ENCODE results near the gene GAK.

GRCh38 chr4:821181-821591, 110.9 kb downstream of the GAK start:
- TF ChIP-seq CTCF (IDR thresholded peaks at IDR 0.05 in 4 of 5, conservative IDR thresholded peaks at IDR 0.05 in 1 of 5) (no peak), POLR2A (IDR thresholded peaks at IDR 0.05) (no peak)

Data from gastrocnemius medialis (tissue), 4 donors.